ENCODE data around the gene PNPLA8.
"Not testable (repeated sequence)": the region's sequence is repeated elsewhere in the genome, so short reads cannot be mapped to it uniquely, and the experiment has no call there.

Gene PNPLA8

GRCh38 chr7:108479118-108479517, 46.8 kb downstream of the PNPLA8 start:
- DNase-seq (ENCODE audit: low read depth in 2 of 2, low spot score in 1 of 2): no peak

DNA sequence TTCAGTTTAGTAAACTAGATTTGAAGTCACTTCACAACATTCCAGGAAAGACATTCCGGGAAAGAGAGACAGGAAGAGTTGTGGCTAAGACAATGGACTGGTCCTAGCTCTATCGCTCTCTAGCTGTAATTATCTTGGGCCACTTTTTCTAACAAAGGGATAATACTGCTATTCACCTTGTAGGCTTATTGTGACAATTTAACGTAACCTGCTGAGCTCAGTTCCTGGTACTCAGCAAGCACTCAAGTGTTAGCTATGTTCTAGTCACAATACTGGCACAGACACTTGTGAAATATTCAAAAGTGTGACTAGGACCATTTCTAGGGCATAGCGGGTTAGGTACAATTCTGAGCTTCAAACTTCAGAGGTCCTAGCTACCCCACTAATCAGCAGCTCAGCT, 57.7 kb downstream of the PNPLA8 start:
- no peak for DNase-seq (ENCODE audit: low read depth in 2 of 2, low spot score in 1 of 2)

DNA sequence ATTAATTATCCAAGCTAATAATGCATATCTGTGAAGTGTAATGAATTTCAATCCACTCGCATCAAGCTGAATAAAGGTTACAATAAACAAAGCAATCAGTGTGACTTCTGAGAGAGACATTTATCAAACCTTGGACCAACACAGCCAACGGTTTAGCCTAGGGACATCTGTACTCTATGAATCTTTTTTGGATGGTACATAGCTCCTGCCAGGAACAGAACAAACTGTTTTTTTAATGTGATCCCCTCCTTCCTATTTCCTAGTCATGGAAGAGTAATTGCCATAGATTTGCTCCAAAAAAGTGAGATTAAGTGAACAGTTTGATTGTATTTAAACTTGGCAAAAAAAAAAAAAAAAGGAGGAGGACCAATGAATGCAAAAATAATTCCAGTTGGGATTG, 58.5 kb downstream of the PNPLA8 start:
- DNase-seq (ENCODE audit: low read depth in 2 of 2, low spot score in 1 of 2): no peak

GRCh38 chr7:108466322-108466721, 59.6 kb downstream of the PNPLA8 start:
- DNase-seq (ENCODE audit: low read depth in 2 of 2, low spot score in 1 of 2): not testable (repeated sequence)

GRCh38 chr7:108464743-108465142, 61.2 kb downstream of the PNPLA8 start:
- no peak for DNase-seq (ENCODE audit: low read depth in 2 of 2, low spot score in 1 of 2)

GRCh38 chr7:108463613-108464012, 62.3 kb downstream of the PNPLA8 start:
- DNase-seq (ENCODE audit: low read depth in 2 of 2, low spot score in 1 of 2): no peak

- no peak for DNase-seq (ENCODE audit: low read depth in 2 of 2, low spot score in 1 of 2)
These were observed 64.1 kb downstream of the PNPLA8 start for GRCh38 chr7:108461840-108462239.

DNA sequence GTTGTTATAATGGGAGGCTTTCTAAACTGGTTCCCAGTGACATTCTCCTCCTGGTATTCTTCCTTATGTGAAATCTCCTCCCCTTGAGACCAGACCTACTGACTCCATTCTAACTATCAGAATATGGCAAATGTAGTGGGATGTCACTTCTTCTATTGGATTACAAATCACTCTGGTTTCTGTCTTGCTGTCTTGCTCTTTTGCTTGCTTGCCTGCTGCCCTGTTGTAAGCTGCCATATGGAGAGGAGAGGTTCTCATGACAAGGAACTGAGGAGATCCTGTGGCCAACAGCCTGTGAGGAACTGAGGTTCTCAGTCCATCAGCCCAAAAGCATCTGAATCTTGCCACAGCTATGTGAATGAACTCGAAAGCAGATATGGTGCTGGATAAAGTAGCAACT, 65.0 kb downstream of the PNPLA8 start:
- no peak for DNase-seq (ENCODE audit: low read depth in 2 of 2, low spot score in 1 of 2)

DNA sequence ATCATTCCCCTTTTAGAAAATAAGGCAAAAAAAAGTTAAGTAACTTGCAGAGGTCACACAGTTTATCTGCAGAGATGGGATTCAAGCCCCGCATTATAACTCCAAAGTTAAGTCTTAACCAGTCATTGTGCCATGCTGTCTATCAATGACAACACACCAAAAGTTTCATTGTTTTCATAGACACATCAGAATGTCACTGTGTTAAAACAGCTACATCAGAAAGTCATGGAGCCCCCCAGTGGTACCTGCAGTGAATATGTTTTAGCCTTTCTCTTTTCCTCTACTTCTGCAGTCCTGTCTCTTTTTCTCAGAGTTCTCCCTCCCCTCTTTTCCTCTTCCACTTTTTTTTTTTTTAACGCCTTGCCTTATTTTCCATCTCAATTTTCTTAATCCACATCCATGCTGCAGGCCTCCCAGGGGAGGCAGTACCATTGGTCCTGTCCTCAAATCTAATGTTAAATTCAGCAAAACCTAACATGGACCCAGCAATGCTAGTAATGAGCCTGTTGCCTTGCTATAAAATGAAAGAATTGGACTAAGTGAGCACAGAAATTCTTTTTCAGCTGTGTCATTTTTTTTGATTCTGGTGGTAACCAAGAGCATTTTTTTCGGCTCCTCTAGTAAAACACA, 65.9 kb downstream of the PNPLA8 start:
- no peak for DNase-seq (ENCODE audit: low read depth in 2 of 2, low spot score in 1 of 2)

DNA sequence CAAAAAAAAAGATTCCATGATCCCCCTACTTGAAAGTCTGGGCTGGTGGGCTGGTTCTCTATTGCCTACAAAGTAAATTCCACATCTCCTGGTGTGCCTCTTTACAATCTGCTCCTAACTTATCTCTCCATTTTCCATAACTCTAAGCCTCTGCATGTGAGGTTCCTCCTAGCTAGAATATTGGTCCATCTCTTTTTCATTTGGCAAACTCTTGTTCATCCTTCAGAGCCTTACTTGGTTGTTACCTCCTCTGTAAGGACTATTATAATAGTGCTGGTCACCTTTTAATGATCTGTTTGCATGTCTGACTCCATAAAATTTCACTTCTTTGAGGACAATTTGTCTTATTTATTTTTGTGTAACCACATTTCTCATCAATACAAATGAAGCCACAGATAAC, 68.1 kb downstream of the PNPLA8 start:
- no peak for DNase-seq (ENCODE audit: low read depth in 2 of 2, low spot score in 1 of 2)

- DNase-seq (ENCODE audit: low read depth in 2 of 2, low spot score in 1 of 2): no peak
These were observed 68.9 kb downstream of the PNPLA8 start for GRCh38 chr7:108456845-108457540.

- no peak for DNase-seq (ENCODE audit: low read depth in 2 of 2, low spot score in 1 of 2)
These were observed 69.8 kb downstream of the PNPLA8 start, which contains the start of gene NRCAM for GRCh38 chr7:108455998-108456677. Gene NRCAM, minus strand, starts transcription at chr7:108456436. Its CDS starts 216,372 bp downstream, at chr7:108240064.

DNA sequence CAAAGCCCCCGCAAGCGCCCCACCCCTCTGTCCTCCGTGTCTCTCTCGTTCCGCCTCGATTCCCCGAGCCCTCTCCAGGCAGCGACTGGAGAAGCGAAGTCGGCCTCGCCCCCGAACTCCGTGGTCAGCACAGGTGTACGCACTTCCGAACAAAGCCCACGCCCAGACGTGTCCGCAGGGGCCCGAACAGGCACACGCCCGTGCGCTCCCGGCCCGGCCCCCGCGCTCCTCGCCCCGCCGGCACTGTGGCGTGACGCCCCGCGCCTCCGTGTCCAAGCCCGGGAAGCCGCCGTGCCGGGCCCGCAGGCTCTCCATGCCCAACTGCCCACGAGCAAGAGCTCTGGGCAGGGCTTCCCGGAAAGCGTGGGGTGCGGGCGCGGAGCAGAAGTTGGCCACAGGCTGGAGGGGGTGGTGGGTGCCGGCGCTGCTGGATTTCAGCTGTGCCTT, 70.4 kb downstream of the PNPLA8 start:
- DNase-seq (ENCODE audit: low read depth in 2 of 2, low spot score in 1 of 2): no peak

GRCh38 chr7:108454674-108455550, 71.0 kb downstream of the PNPLA8 start:
- DNase-seq (ENCODE audit: low read depth in 2 of 2, low spot score in 1 of 2): no peak

DNA sequence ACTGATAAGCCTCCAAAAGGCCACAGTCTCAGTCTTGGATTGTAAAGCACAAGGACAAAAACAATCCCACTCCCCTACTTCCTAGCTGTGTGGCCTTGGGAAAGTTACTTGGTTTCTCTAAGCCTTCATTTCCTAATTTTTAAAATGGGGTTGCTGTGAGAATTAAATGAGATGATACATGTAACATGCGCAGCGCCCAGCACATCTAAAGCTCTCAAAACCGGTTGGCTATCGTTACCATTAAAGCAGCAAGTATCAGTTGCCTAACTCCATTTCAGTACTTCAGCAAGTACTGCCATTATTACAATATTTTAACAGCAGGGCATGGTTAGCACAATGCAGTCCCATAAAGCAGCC, 71.6 kb downstream of the PNPLA8 start:
- DNase-seq (ENCODE audit: low read depth in 2 of 2, low spot score in 1 of 2): no peak

DNA sequence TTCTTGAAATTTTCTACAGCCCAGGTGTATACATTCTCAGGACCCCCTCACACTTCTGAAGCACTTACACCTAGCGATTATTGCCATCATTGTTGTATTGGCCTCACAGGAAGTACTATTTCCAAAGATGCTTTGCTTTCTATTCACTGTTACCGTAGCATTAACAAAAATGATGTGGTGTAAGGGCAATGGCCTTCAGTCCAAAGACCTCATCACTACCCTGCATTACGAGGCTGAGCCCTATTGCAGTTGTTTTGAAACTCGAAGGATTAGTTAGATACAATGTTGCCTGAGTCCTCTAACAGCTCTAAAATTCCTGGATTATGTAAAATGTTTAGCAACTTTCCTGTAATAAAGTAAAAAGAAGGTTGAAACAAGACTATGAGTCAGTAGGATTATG, 72.6 kb downstream of the PNPLA8 start:
- DNase-seq (ENCODE audit: low read depth in 2 of 2, low spot score in 1 of 2): no peak

DNA sequence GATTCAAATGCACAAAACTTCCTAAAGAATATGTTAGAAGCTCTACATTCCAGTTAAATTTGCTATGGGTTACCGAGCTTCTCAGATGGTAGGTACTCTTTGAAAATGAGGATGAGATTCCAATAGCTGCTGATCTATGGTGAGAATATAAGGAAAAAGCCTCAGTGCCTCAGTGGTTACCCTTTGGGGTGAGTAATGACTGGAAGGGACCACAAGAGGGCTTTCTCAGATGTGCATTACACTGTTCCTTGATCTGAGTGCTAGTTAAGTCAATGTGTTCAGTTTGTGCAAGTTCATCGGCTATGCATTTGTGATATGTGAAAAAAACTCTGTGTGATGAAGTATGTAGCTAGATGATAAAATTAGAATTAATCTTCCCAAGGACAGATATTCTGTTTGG, 73.2 kb downstream of the PNPLA8 start:
- DNase-seq (ENCODE audit: low read depth in 2 of 2, low spot score in 1 of 2): no peak

- no peak for DNase-seq (ENCODE audit: low read depth in 2 of 2, low spot score in 1 of 2)
These were observed 74.6 kb downstream of the PNPLA8 start for GRCh38 chr7:108451296-108451848.

DNA sequence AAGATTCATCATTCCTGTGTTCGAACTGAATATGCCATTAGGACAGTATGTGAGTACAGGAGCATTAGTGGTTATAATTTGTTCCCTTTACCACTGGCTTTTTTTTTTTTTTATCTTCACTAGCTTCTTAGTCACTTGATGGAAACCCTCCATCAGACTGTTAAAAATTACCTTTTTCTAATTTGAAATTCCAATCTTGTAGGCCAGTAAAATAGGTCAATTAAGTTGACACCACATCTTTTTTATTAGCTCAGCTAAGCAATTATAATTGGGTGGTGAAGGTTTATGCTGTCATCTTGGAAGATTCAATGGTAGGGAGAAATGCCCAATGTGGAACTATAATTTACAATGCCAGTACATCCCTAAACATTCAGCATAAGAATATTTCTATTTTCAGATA, 75.8 kb downstream of the PNPLA8 start:
- no peak for DNase-seq (ENCODE audit: low read depth in 2 of 2, low spot score in 1 of 2)

- no peak for DNase-seq (ENCODE audit: low read depth in 2 of 2, low spot score in 1 of 2)
These were observed 76.4 kb downstream of the PNPLA8 start for GRCh38 chr7:108449521-108449920.
